Neuronal stem cell (in vitro differentiated cells): Measurements from ENCODE around the gene ADAM22.

ENCODE experiments used
- DNase-seq: peaks from one replicate; pipeline ENCODE4 v3.0.0-alpha.2; 2013; ENCODE audit warnings: low spot score
- H2AFZ ChIP-seq: one replicate; pipeline ENCODE4 v1.6.1; 2013; ENCODE audit warnings: mild to moderate bottlenecking, low read length, inconsistent platforms
- H2AK5ac ChIP-seq: 2 replicates; pipeline ENCODE4 v1.6.1; 2013; ENCODE audit warnings: low read depth, mild to moderate bottlenecking, inconsistent platforms, low read length, moderate library complexity, mixed read lengths
- H2BK120ac ChIP-seq: 2 replicates; pipeline ENCODE4 v1.6.1; 2013; ENCODE audit warnings: low read depth, mild to moderate bottlenecking, inconsistent platforms, low read length, moderate library complexity, mixed read lengths
- H2BK12ac ChIP-seq: one replicate; pipeline ENCODE4 v1.6.1; 2013; ENCODE audit warnings: low read length, inconsistent platforms
- H2BK15ac ChIP-seq: 2 replicates; pipeline ENCODE4 v1.6.1; 2013; ENCODE audit warnings: mild to moderate bottlenecking, low read length, inconsistent platforms, mixed read lengths
- H2BK5ac ChIP-seq: one replicate; pipeline ENCODE4 v1.6.1; 2013; ENCODE audit warnings: inconsistent platforms, mild to moderate bottlenecking, low read length, moderate library complexity
- H3K14ac ChIP-seq: one replicate; pipeline ENCODE4 v1.6.1; 2013; ENCODE audit warnings: low read length, inconsistent platforms
- H3K18ac ChIP-seq: 2 replicates; pipeline ENCODE4 v1.6.1; 2013; ENCODE audit warnings: low read length, inconsistent platforms
- H3K23ac ChIP-seq: 2 replicates; pipeline ENCODE4 v1.6.1; 2013; ENCODE audit warnings: low read depth, mild to moderate bottlenecking, mixed read lengths, low read length, inconsistent platforms; ENCODE audit not compliant: poor library complexity
- H3K27ac ChIP-seq: replicated peaks from 3 replicates; pipeline ENCODE4 v1.5.1; 2013; ENCODE audit warnings: low read length, inconsistent platforms
- H3K27me3 ChIP-seq, 3 experiments: 2 replicates each; pipeline ENCODE4 v1.6.1; 2013; ENCODE audit warnings: low read length in 3 of 3, mild to moderate bottlenecking in 2 of 3, inconsistent platforms in 1 of 3, low read depth in 1 of 3, mixed read lengths in 1 of 3, moderate library complexity in 1 of 3; ENCODE audit not compliant: control insufficient read depth in 3 of 3, insufficient read depth in 3 of 3
- H3K36me3 ChIP-seq, 2 donors: replicated peaks in 1 of 2; 2 replicates each; pipeline ENCODE4 v1.6.1; 2013; ENCODE audit warnings: low read length in 2 of 2; ENCODE audit not compliant: control insufficient read depth in 2 of 2, insufficient read depth in 2 of 2
- H3K4ac ChIP-seq: 2 replicates; pipeline ENCODE4 v1.6.1; 2013; ENCODE audit warnings: inconsistent platforms, mild to moderate bottlenecking, low read length, moderate library complexity
- H3K4me1 ChIP-seq, 2 donors: 1 replicate in 1 of 2; 2 replicates in 1 of 2; pipeline ENCODE4 v1.6.1; 2013; ENCODE audit warnings: low read length in 2 of 2, low read depth in 1 of 2; ENCODE audit not compliant: control insufficient read depth in 2 of 2, insufficient read depth in 1 of 2
- H3K4me2 ChIP-seq: one replicate; pipeline ENCODE4 v1.6.1; 2013; ENCODE audit warnings: mild to moderate bottlenecking, low read length, inconsistent platforms; ENCODE audit not compliant: insufficient read depth, poor library complexity, severe bottlenecking
- H3K4me3 ChIP-seq, 2 donors: 2 replicates each; pipeline ENCODE4 v1.5.1; 2013; ENCODE audit warnings: low read length in 2 of 2, mild to moderate bottlenecking in 2 of 2, inconsistent platforms in 1 of 2, moderate library complexity in 1 of 2
- H3K79me1 ChIP-seq: one replicate; pipeline ENCODE4 v1.6.1; 2013; ENCODE audit warnings: low read depth, mild to moderate bottlenecking, inconsistent platforms, low read length, moderate library complexity
- H3K9ac ChIP-seq: one replicate; pipeline ENCODE4 v1.6.1; 2013; ENCODE audit warnings: mild to moderate bottlenecking, low read depth, low read length, inconsistent platforms; ENCODE audit not compliant: poor library complexity
- H3K9me3 ChIP-seq, 2 donors: replicated peaks in 1 of 2; 2 replicates each; pipeline versions ENCODE3 to v1.6.1; 2013; ENCODE audit warnings: low read length in 2 of 2, mild to moderate bottlenecking in 2 of 2, inconsistent platforms in 1 of 2, low read depth in 1 of 2, mixed read lengths in 1 of 2, moderate library complexity in 1 of 2; ENCODE audit not compliant: control insufficient read depth in 2 of 2, insufficient read depth in 1 of 2
- H4K8ac ChIP-seq: one replicate; pipeline ENCODE4 v1.6.1; 2013; ENCODE audit warnings: low read depth, mild to moderate bottlenecking, inconsistent platforms, low read length, moderate library complexity
- H4K91ac ChIP-seq: one replicate; pipeline ENCODE4 v1.6.1; 2013; ENCODE audit warnings: low read length, low read depth, mild to moderate bottlenecking, inconsistent platforms; ENCODE audit not compliant: poor library complexity
- WGBS, 2 donors: extraction: QIAGEN DNeasy Blood & Tissue Kit; methylation state at CpG; one replicate each; pipeline ENCODE4 v1.1.7; 2013; ENCODE audit warnings: missing lambda C conversion rate in 2 of 2, mixed read lengths in 1 of 2; ENCODE audit not compliant: insufficient read length in 2 of 2, insufficient replicate concordance in 1 of 2; ENCODE audit errors: extremely low coverage in 2 of 2; 5-methylcytosine and 5-hydroxymethylcytosine counted together

Gene ADAM22

GRCh38 chr7:88111140-88111743, 177.2 kb downstream of the ADAM22 start:
- Histone ChIP-seq H3K18ac (no peak overlapping the region), H2BK5ac (no peak overlapping the region), H3K36me3 (no peaks in the 10 kb centered on the region), H2BK120ac (no peak overlapping the region), H4K8ac (no peak overlapping the region), H4K91ac (no peak overlapping the region), H3K27ac (no peak overlapping the region), H3K4me3 (no peak overlapping the region), H2BK15ac (no peak overlapping the region), H3K27me3 (no peaks in the 10 kb centered on the region), H3K4me2 (no peak overlapping the region), H3K9me3 (peaks cover 0 to 4% of the 10 kb centered on the region in 2 donors), H2AFZ (no peak overlapping the region), H3K79me1 (no peaks in the 10 kb centered on the region), H3K4ac (no peak overlapping the region), H3K4me1 (peaks cover 0 to under 1% of the 10 kb centered on the region in 2 donors), H3K14ac (no peak overlapping the region), H2BK12ac (no peak overlapping the region), H3K23ac (no peak overlapping the region), H3K9ac (no peak overlapping the region), H2AK5ac (no peak overlapping the region)
- no CpG with 5 or more reads among the region's 4 CpGs for WGBS, 2 donors
- DNase-seq = peak; percentile 12

- Histone ChIP-seq H3K4ac (no peak overlapping the region), H3K9ac (no peak overlapping the region), H2BK12ac (no peak overlapping the region), H3K9me3 (peaks cover 0 to 4% of the 10 kb centered on the region in 2 donors), H3K4me1 (peaks cover 0 to 3% of the 10 kb centered on the region in 2 donors), H2BK5ac (no peak overlapping the region), H3K4me2 (no peak overlapping the region), H2AK5ac (no peak overlapping the region), H3K14ac (no peak overlapping the region), H3K4me3 (no peak overlapping the region), H4K91ac (no peak overlapping the region), H3K36me3 (no peaks in the 10 kb centered on the region), H2BK120ac (no peak overlapping the region), H3K79me1 (no peaks in the 10 kb centered on the region), H2AFZ (no peak overlapping the region), H3K18ac (no peak overlapping the region), H3K23ac (no peak overlapping the region), H3K27ac (no peak overlapping the region), H4K8ac (no peak overlapping the region), H3K27me3 (no peaks in the 10 kb centered on the region), H2BK15ac (no peak overlapping the region)
- no peak for DNase-seq
- no CpG with 5 or more reads among the region's 2 CpGs for whole genome bisulfite sequencing, 2 donors
Measured at GRCh38 chr7:88111954-88112471, 178.0 kb downstream of the ADAM22 start.

- Histone ChIP-seq H3K9me3 (no peaks in the 10 kb centered on the region), H3K4ac (no peak overlapping the region), H3K14ac (no peak overlapping the region), H3K4me2 (no peak overlapping the region), H3K23ac (no peak overlapping the region), H4K8ac (no peak overlapping the region), H2BK5ac (no peak overlapping the region), H3K36me3 (no peaks in the 10 kb centered on the region), H2BK120ac (no peak overlapping the region), H2AFZ (no peak overlapping the region), H3K18ac (no peak overlapping the region), H3K79me1 (no peaks in the 10 kb centered on the region), H3K9ac (no peak overlapping the region), H3K27me3 (no peaks in the 10 kb centered on the region), H4K91ac (no peak overlapping the region), H3K4me3 (no peak overlapping the region), H2BK12ac (no peak overlapping the region), H3K27ac (no peak overlapping the region), H3K4me1 (peaks cover 2 to 3% of the 10 kb centered on the region in 2 donors), H2BK15ac (no peak overlapping the region), H2AK5ac (no peak overlapping the region)
- no peak for DNase-seq
Measured at GRCh38 chr7:88115258-88115796, 181.3 kb downstream of the ADAM22 start.

GRCh38 chr7:88115816-88116215, 181.8 kb downstream of the ADAM22 start:
- Histone ChIP-seq H3K4me3 (no peak overlapping the region), H3K14ac (no peak overlapping the region), H3K4me1 (peaks cover 2 to 3% of the 10 kb centered on the region in 2 donors), H2AK5ac (no peak overlapping the region), H3K79me1 (no peaks in the 10 kb centered on the region), H3K36me3 (no peaks in the 10 kb centered on the region), H3K23ac (no peak overlapping the region), H2BK5ac (no peak overlapping the region), H4K91ac (no peak overlapping the region), H2BK120ac (no peak overlapping the region), H3K4ac (no peak overlapping the region), H3K18ac (no peak overlapping the region), H3K9ac (no peak overlapping the region), H3K27me3 (no peaks in the 10 kb centered on the region), H3K27ac (no peak overlapping the region), H2AFZ (no peak overlapping the region), H2BK15ac (no peak overlapping the region), H3K9me3 (no peaks in the 10 kb centered on the region), H2BK12ac (no peak overlapping the region), H4K8ac (no peak overlapping the region), H3K4me2 (no peak overlapping the region)
- no peak for DNase-seq
- no CpG with 5 or more reads among the region's 2 CpGs for WGBS, 2 donors
